Measurements from ENCODE around the gene ZNF414.

- TF ChIP-seq CTCF (IDR thresholded peaks at IDR 0.05; ENCODE audit: borderline replicate concordance, extremely low read depth, low read length, poor library complexity, severe bottlenecking): no peak
- no peak for TF ChIP-seq EZH2 (IDR thresholded peaks at IDR 0.05; ENCODE audit: borderline replicate concordance, low read depth, low read length, severe bottlenecking)
Observed at GRCh38 chr19:8461891-8462290, 52.1 kb downstream of the ZNF414 start.
